PC-3 (cell line): ENCODE measurements around the gene MYO3A. TPM values are rescaled to one million over a fixed set of nuclear protein-coding genes. Genes with fewer than 3 reads are reported as not detected.

Source experiments
- ATAC-seq: fragments of 200-7000 bp; cut with Tn5 transposase; 2 replicates; pipeline ENCODE4 v1.9.1; 2020; ENCODE audit warnings: mild to moderate bottlenecking, moderate library complexity
- BruUV-seq: library from RNA; stranded (reverse); fragments of 400-500 nt; replicated peaks from 2 replicates; lab custom pipeline; 2021; lab: Mats Ljungman, UMichigan
- CTCF ChIA-PET: fragments of 300-600 bp; sonication (Branson Sonifier 250); formaldehyde crosslinking; loops from one replicate; lab custom pipeline; 2022; ENCODE audit warnings: antibody characterized with exemption; lab: Charles Lee
- POLR2A ChIA-PET: fragments of 300-600 bp; sonication (Branson Sonifier 250); formaldehyde crosslinking; loops from one replicate; lab custom pipeline; 2022; ENCODE audit warnings: antibody characterized with exemption; ENCODE audit not compliant: unreplicated experiment; lab: Charles Lee
- DNase-seq: peaks from one replicate; pipeline ENCODE4 v3.0.0-alpha.2; 2015
- H2AFZ ChIP-seq: fragments of 300-600 bp; sonication (generic); 2 replicates; pipeline ENCODE4 v1.6.0; 2016; ENCODE audit warnings: antibody characterized with exemption, low read length
- H3F3A ChIP-seq: fragments of 300-600 bp; sonication (generic); one replicate; pipeline ENCODE4 v1.6.0; 2017; ENCODE audit warnings: antibody characterized with exemption, low read length, control low read depth, mild to moderate bottlenecking; ENCODE audit not compliant: unreplicated experiment
- H3K27ac ChIP-seq: fragments of 300-600 bp; sonication (generic); 2 replicates; pipeline ENCODE4 v1.5.1; 2016; ENCODE audit warnings: mild to moderate bottlenecking, low read length
- H3K27me3 ChIP-seq: fragments of 300-600 bp; sonication (generic); 2 replicates; pipeline ENCODE4 v1.6.1; 2016; ENCODE audit warnings: low read length, mixed read lengths
- H3K36me3 ChIP-seq: fragments of 300-600 bp; sonication (generic); 2 replicates; pipeline ENCODE4 v1.6.1; 2016; ENCODE audit warnings: low read depth, mixed run types, low read length, mixed read lengths
- H3K4me1 ChIP-seq: fragments of 300-600 bp; sonication (generic); 2 replicates; pipeline ENCODE4 v1.5.1; 2016; ENCODE audit warnings: low read length; ENCODE audit not compliant: insufficient read depth
- H3K4me2 ChIP-seq: fragments of 300-600 bp; sonication (generic); 2 replicates; pipeline ENCODE4 v1.6.0; 2016; ENCODE audit warnings: low read length
- H3K4me3 ChIP-seq: fragments of 300-600 bp; sonication (generic); 2 replicates; pipeline ENCODE4 v1.5.1; 2016; ENCODE audit warnings: mild to moderate bottlenecking, low read length, mixed read lengths
- H3K79me2 ChIP-seq: fragments of 300-600 bp; sonication (generic); 2 replicates; pipeline ENCODE4 v1.6.1; 2017; ENCODE audit warnings: low read length, mixed read lengths
- H3K9ac ChIP-seq: fragments of 300-600 bp; sonication (generic); 2 replicates; pipeline ENCODE4 v1.6.0; 2016; ENCODE audit warnings: mild to moderate bottlenecking, low read length
- H3K9me2 ChIP-seq: fragments of 300-600 bp; sonication (generic); replicated peaks from 2 replicates; pipeline ENCODE4 v1.6.1; 2016; ENCODE audit warnings: mixed run types, low read length, mixed read lengths
- H3K9me3 ChIP-seq: fragments of 300-600 bp; sonication (generic); 2 replicates; pipeline ENCODE4 v1.6.1; 2016; ENCODE audit warnings: low read length, mixed read lengths
- H4K20me1 ChIP-seq: fragments of 300-600 bp; sonication (generic); 2 replicates; pipeline ENCODE4 v1.6.1; 2016; ENCODE audit warnings: low read length, mixed read lengths
- EZH2 ChIP-seq: fragments of 300-600 bp; sonication (generic); IDR thresholded peaks from one replicate; pipeline ENCODE4 v1.6.1; 2017; ENCODE audit warnings: antibody characterized with exemption, mild to moderate bottlenecking, low read length; ENCODE audit not compliant: unreplicated experiment
- EZH2phosphoT487 ChIP-seq: fragments of 300-600 bp; sonication (generic); IDR thresholded peaks from 2 replicates; pipeline ENCODE4 v1.6.1; 2018; ENCODE audit warnings: mild to moderate bottlenecking, antibody characterized with exemption, low read length, borderline replicate concordance
- intact Hi-C: fragments of 100-400 bp; cut with micrococcal nuclease; formaldehyde crosslinking; loops from 2 replicates; pipeline ENCODE4 v1.9.0; 2023
- total RNA-seq: library from RNA; depleted of rRNA; stranded (reverse); fragments of >200 nt; gene quantifications from 2 replicates; pipeline ENCODE4 v1.2.3, GENCODE V29; 2014
- TF ChIP-seq, protein P1 (sequence below): fragments of 300-600 bp; sonication (generic); conservative IDR thresholded peaks from 2 replicates; pipeline ENCODE4 v1.5.1; 2017; ENCODE audit warnings: antibody characterized with exemption, low read depth, mild to moderate bottlenecking, low read length

The MYO3A gene
- total RNA-seq, 1 experiment from 2014 or later: not detected

DNA sequence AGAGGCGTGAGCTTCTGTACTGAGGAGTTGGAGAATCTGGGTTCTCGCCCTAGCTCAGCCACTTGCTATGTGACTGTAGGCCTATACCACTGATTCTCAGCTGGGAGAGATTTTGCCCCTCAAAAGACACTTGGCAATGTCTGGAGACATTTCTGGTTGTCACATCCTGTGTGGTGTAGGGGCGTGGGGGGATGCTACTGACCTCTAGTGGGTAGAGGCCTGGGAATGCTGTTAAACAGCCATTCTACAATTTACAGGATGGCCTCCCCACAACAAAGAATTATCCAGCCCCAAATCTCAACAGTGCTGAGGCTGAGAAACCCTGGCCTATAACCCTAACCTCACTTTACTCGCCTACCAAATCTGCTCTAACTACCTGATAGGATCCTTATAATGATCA is 223.7 kb downstream of the MYO3A start:
- CTCF ChIA-PET: no interaction called here
- intact Hi-C loops: no loop called here

DNA sequence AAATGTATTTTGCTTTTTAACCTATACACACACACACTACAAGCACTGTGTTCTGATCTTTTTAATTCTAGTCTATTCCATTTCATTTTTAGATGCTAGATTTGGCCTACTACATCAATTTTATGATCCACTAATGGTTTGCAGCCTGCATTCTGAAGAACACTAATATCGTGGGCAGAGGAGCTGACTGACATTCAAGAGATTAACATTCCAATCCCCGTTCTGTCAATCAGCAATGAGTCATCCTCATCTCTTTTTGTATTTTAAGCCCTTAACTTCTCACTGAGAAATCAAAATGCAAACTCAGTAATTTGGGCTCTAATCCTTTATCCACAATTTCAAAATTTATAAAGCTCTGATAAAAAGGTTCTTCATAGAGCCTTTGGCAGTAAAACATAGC is 235.4 kb downstream of the MYO3A start:
- Histone ChIP-seq H3K9me2 (no peaks in the 10 kb centered on the region), H3K9me3 (no peaks in the 10 kb centered on the region), H3K79me2 (no peaks in the 10 kb centered on the region), H4K20me1 (no peaks in the 10 kb centered on the region), H2AFZ (no peak overlapping the region), H3K4me1 (no peaks in the 10 kb centered on the region), H3F3A (no peaks in the 10 kb centered on the region), H3K4me3 (no peak overlapping the region), H3K27ac (no peak overlapping the region), H3K4me2 (no peak overlapping the region), H3K27me3 (peaks cover 28% of the 10 kb centered on the region), H3K9ac (no peak overlapping the region), H3K36me3 (no peaks in the 10 kb centered on the region)
- no peak for ATAC-seq
- TF ChIP-seq EZH2 (no peak), EZH2phosphoT487 (no peak)
- TF ChIP-seq, protein P1, sequence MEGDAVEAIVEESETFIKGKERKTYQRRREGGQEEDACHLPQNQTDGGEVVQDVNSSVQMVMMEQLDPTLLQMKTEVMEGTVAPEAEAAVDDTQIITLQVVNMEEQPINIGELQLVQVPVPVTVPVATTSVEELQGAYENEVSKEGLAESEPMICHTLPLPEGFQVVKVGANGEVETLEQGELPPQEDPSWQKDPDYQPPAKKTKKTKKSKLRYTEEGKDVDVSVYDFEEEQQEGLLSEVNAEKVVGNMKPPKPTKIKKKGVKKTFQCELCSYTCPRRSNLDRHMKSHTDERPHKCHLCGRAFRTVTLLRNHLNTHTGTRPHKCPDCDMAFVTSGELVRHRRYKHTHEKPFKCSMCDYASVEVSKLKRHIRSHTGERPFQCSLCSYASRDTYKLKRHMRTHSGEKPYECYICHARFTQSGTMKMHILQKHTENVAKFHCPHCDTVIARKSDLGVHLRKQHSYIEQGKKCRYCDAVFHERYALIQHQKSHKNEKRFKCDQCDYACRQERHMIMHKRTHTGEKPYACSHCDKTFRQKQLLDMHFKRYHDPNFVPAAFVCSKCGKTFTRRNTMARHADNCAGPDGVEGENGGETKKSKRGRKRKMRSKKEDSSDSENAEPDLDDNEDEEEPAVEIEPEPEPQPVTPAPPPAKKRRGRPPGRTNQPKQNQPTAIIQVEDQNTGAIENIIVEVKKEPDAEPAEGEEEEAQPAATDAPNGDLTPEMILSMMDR: no peak
- BruUV-seq: no TSS peak
- CTCF ChIA-PET: no interaction called here
- DNase-seq: no peak
- intact Hi-C loops: no loop called here
- POLR2A ChIA-PET: no interaction called here

More for the DNA sequence above, 223.7 kb downstream of the MYO3A start:
- POLR2A ChIA-PET: no interaction called here
- no peaks in the 10 kb centered on the region for H3K4me1 ChIP-seq
- no peaks in the 10 kb centered on the region for H4K20me1 ChIP-seq
- no peak overlapping the region for H3K27ac ChIP-seq
- no TSS peak for BruUV-seq
- no peak for ATAC-seq
- no peaks in the 10 kb centered on the region for H3K9me3 ChIP-seq
- H3K4me3 ChIP-seq: no peak overlapping the region
- no peak overlapping the region for H3K4me2 ChIP-seq
- TF ChIP-seq EZH2 (no peak), EZH2phosphoT487 (no peak)
- TF ChIP-seq, protein P1: no peak
- H3F3A ChIP-seq: no peaks in the 10 kb centered on the region
- no peaks in the 10 kb centered on the region for H3K79me2 ChIP-seq
- H3K36me3 ChIP-seq: no peaks in the 10 kb centered on the region
- no peak overlapping the region for H2AFZ ChIP-seq
- no peaks in the 10 kb centered on the region for H3K9me2 ChIP-seq
- DNase-seq: no peak
- no peak overlapping the region for H3K9ac ChIP-seq
- H3K27me3 ChIP-seq: no peaks in the 10 kb centered on the region

DNA sequence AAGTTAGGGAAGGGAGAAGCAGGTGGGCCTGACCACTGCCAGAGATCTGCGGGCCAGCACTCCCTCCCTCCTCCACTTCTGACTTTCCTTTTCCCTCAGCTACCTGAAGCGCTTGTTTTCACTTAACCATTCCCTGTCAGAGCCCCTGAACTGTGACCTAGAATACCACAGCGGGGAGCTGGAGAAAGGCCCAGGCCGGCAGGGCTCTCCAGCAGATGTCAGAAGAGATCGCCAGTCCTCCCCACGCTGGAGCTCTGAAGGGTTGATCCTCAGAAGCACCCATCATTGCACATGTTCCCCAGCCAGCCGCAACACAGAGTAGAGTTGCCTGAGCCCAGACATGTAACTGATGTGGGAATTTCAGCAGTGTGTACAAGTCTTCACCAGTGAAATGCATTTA is 238.1 kb downstream of the MYO3A start:
- POLR2A ChIA-PET: no interaction called here
- Histone ChIP-seq H3K4me3 (no peak overlapping the region), H3K4me1 (no peaks in the 10 kb centered on the region), H3K4me2 (no peak overlapping the region), H3K79me2 (no peaks in the 10 kb centered on the region), H3K9me3 (no peaks in the 10 kb centered on the region), H3K27ac (no peak overlapping the region), H3F3A (no peaks in the 10 kb centered on the region), H4K20me1 (no peaks in the 10 kb centered on the region), H3K27me3 (peaks cover 25% of the 10 kb centered on the region), H3K36me3 (no peaks in the 10 kb centered on the region), H3K9ac (no peak overlapping the region), H2AFZ (no peak overlapping the region), H3K9me2 (no peaks in the 10 kb centered on the region)
- intact Hi-C loops: no loop called here
- ATAC-seq (no peak), DNase-seq (no peak)
- no TSS peak for BruUV-seq
- TF ChIP-seq, protein P1: no peak
- TF ChIP-seq EZH2phosphoT487: no peak
- no peak for TF ChIP-seq EZH2
- CTCF ChIA-PET: no interaction called here
